Endothelial cell of umbilical vein (primary cell): ENCODE measurements around the gene EXOC6.

Experiments used
- EZH2 ChIP-seq: IDR thresholded peaks from 2 replicates; pipeline ENCODE4 v1.6.1; 2012; ENCODE audit warnings: borderline replicate concordance, low read depth, mild to moderate bottlenecking, moderate library complexity, low read length, inconsistent platforms; ENCODE audit not compliant: severe bottlenecking
- FOS ChIP-seq: IDR thresholded peaks from 2 replicates; pipeline ENCODE4 v1.6.1; 2011; ENCODE audit warnings: mild to moderate bottlenecking, low read length, moderate library complexity, borderline replicate concordance; ENCODE audit not compliant: insufficient read depth
- GATA2 ChIP-seq: IDR thresholded peaks from 2 replicates; pipeline ENCODE4 v1.7.0; 2011; ENCODE audit warnings: low read depth, mild to moderate bottlenecking, moderate library complexity, mixed read lengths, low read length; ENCODE audit not compliant: insufficient read length, insufficient read depth
- JUN ChIP-seq: IDR thresholded peaks from 2 replicates; pipeline ENCODE4 v1.6.1; 2011; ENCODE audit warnings: borderline replicate concordance, low read depth; ENCODE audit not compliant: insufficient read length, insufficient read depth
- MYC ChIP-seq: IDR thresholded peaks from one replicate; pipeline ENCODE4 v1.6.1; 2011; ENCODE audit warnings: mild to moderate bottlenecking, low read depth, low read length
- POLR2A ChIP-seq: IDR thresholded peaks from 2 replicates; pipeline ENCODE4 v1.6.1; 2012; ENCODE audit warnings: low read depth, mild to moderate bottlenecking, control low read depth, low read length
- POLR2AphosphoS5 ChIP-seq: IDR thresholded peaks from 2 replicates; pipeline ENCODE4 v1.6.1; 2012; ENCODE audit warnings: low read depth, mild to moderate bottlenecking, control low read depth, low read length, moderate library complexity; ENCODE audit not compliant: insufficient read depth
- TF ChIP-seq, protein P1 (sequence below): IDR thresholded peaks from 2 replicates; pipeline ENCODE4 v1.6.1; 2011; ENCODE audit not compliant: insufficient read depth, insufficient read length
- TF ChIP-seq, protein P2 (sequence below), 2 donors: IDR thresholded peaks; 1 replicate in 1 of 2; 2 replicates in 1 of 2; pipeline ENCODE4 v1.5.1; 2011; ENCODE audit warnings: low read length in 2 of 2, mild to moderate bottlenecking in 2 of 2, moderate library complexity in 2 of 2, control low read depth in 1 of 2, inconsistent platforms in 1 of 2, low read depth in 1 of 2; ENCODE audit not compliant: insufficient read depth in 1 of 2; ENCODE audit errors: extremely low read depth in 1 of 2

DNA sequence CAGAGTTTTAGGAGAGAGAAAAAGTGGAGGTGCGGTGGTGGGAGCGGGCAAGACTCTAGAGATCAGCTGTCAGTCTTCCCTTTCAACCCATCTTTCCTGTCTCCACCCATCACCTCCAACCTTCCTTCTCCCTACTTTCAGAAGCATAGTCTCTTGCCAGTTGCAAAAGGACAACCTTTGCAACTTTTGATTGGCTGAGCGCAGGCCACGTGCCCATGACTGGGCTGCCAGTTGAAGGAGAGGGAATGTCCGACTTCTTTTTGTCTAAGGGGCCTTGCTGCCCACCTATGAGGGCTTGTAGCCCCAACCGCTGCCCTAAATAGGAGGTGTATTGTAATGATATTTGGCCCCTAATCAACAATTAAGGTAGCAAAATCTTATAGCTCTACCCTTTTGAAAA, 238.0 kb downstream of the EXOC6 start:
- TF ChIP-seq, protein P1, sequence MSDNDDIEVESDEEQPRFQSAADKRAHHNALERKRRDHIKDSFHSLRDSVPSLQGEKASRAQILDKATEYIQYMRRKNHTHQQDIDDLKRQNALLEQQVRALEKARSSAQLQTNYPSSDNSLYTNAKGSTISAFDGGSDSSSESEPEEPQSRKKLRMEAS = no peak
- no peak for TF ChIP-seq MYC
- TF ChIP-seq, protein P2, sequence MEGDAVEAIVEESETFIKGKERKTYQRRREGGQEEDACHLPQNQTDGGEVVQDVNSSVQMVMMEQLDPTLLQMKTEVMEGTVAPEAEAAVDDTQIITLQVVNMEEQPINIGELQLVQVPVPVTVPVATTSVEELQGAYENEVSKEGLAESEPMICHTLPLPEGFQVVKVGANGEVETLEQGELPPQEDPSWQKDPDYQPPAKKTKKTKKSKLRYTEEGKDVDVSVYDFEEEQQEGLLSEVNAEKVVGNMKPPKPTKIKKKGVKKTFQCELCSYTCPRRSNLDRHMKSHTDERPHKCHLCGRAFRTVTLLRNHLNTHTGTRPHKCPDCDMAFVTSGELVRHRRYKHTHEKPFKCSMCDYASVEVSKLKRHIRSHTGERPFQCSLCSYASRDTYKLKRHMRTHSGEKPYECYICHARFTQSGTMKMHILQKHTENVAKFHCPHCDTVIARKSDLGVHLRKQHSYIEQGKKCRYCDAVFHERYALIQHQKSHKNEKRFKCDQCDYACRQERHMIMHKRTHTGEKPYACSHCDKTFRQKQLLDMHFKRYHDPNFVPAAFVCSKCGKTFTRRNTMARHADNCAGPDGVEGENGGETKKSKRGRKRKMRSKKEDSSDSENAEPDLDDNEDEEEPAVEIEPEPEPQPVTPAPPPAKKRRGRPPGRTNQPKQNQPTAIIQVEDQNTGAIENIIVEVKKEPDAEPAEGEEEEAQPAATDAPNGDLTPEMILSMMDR (IDR thresholded peaks at IDR 0.05; ENCODE audit: extremely low read depth in 1 of 2, insufficient read depth in 1 of 2, low read depth in 1 of 2, low read length in 2 of 2) = no peak
- no peak for TF ChIP-seq FOS
- TF ChIP-seq POLR2AphosphoS5 = no peak
- no peak for TF ChIP-seq POLR2A
- TF ChIP-seq EZH2 = no peak
- no peak for TF ChIP-seq JUN
- TF ChIP-seq GATA2 = no peak
